ENCODE results near the gene RASGRF1.

RASGRF1 gene

GRCh38 chr15:78993931-78994530 is 96.5 kb downstream of the RASGRF1 start:
- CTCF ChIA-PET, result interaction anchor here (1.3 kb wide), 1 partner anchor 13 kb away, joined by 6 read pairs; no protein-coding TSS in a partner anchor
- Histone ChIP-seq H3K27ac (ENCODE audit: extremely low read depth, low read depth, low read length) (no peak overlapping the region), H3K9me3 (ENCODE audit: control insufficient read depth, insufficient read depth, low read depth, low read length) (no peaks in the 10 kb centered on the region), H3K36me3 (ENCODE audit: control insufficient read depth in 2 of 2, insufficient read depth in 1 of 2, low read length in 2 of 2) (no peaks in the 10 kb centered on the region), H3K4me3 (ENCODE audit: low read depth, low read length) (no peak overlapping the region), H3K4me1 (ENCODE audit: control insufficient read depth, insufficient read depth, low read length) (no peaks in the 10 kb centered on the region)
- POLR2A ChIA-PET, result interaction anchor here (0.6 kb wide), 1 partner anchor 65 kb away, joined by 5 read pairs; no protein-coding TSS in a partner anchor
- TF ChIP-seq PATZ1 (tag by site-specific recombination; IDR thresholded peaks at IDR 0.05) (no peak), ZNF621 (tag by site-specific recombination; IDR thresholded peaks at IDR 0.05) (no peak), ZNF354C (tag by site-specific recombination; IDR thresholded peaks at IDR 0.05; ENCODE audit: borderline replicate concordance, low read depth) (no peak), ZNF830 (tag by site-specific recombination; IDR thresholded peaks at IDR 0.05; ENCODE audit: low read depth) (no peak), TCF7L2 (IDR thresholded peaks at IDR 0.05; ENCODE audit: borderline replicate concordance, low read depth, low read length) (no peak), ZNF660 (tag by site-specific recombination; IDR thresholded peaks at IDR 0.05) (no peak), HIC1 (tag by site-specific recombination; IDR thresholded peaks at IDR 0.05) (no peak), GLIS2 (tag by site-specific recombination; IDR thresholded peaks at IDR 0.05) (no peak)

DNA sequence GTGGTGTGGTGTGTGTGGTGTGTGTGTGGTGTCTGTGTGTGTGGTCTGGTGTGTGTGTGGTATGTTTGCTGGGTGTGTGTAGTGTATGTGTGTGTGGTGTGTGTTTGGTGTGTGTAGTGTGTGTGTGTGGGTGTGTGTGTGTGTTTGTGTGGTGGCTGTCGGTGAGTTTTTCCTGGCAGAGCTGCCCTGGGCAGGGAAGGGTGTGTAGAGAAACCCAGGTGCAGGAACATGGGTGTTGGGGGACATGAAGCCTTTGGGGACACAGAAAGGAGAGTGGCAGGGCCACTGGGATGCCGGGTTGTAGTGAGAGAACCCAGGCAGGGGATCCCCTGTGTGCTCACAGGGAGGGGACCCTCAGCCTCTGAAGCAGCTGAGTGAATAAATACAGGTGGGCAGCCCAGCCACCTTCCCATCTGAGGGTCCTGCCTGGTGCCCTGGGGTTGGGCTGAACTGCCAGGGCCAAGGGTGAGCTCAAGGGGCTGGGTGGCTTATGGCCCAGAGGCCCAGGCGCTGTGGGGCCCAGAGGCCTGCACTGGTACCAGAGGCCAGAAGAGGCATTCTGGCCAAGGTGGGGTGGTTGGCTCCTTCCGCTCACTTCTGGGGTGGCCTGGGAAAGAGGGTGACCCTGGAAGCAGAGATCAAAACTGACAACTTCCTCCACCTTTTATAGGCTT is 97.2 kb downstream of the RASGRF1 start:
- TF ChIP-seq ZNF324 (tag by site-specific recombination; IDR thresholded peaks at IDR 0.05) (no peak), ZNF544 (tag by site-specific recombination; IDR thresholded peaks at IDR 0.05) (no peak), ZSCAN5A (tag by site-specific recombination; IDR thresholded peaks at IDR 0.05) (no peak), OSR2 (tag by site-specific recombination; IDR thresholded peaks at IDR 0.05) (no peak), ZNF37A (tag by site-specific recombination; IDR thresholded peaks at IDR 0.05) (no peak), ZNF211 (tag by site-specific recombination; IDR thresholded peaks at IDR 0.05; ENCODE audit: low read depth) (no peak), SALL2 (tag by site-specific recombination; IDR thresholded peaks at IDR 0.05; ENCODE audit: borderline replicate concordance) (no peak), KLF16 (tag by site-specific recombination; IDR thresholded peaks at IDR 0.05) (no peak), ZNF157 (tag by site-specific recombination; IDR thresholded peaks at IDR 0.05) (no peak), GLIS2 (tag by site-specific recombination; IDR thresholded peaks at IDR 0.05) (no peak), ZNF274 (IDR thresholded peaks at IDR 0.05; ENCODE audit: low read length) (no peak), ZNF274 (tag by site-specific recombination; IDR thresholded peaks at IDR 0.05; ENCODE audit: borderline replicate concordance) (no peak), ZBTB8A (tag by site-specific recombination; IDR thresholded peaks at IDR 0.05) (no peak)
- TF ChIP-seq, protein P1, sequence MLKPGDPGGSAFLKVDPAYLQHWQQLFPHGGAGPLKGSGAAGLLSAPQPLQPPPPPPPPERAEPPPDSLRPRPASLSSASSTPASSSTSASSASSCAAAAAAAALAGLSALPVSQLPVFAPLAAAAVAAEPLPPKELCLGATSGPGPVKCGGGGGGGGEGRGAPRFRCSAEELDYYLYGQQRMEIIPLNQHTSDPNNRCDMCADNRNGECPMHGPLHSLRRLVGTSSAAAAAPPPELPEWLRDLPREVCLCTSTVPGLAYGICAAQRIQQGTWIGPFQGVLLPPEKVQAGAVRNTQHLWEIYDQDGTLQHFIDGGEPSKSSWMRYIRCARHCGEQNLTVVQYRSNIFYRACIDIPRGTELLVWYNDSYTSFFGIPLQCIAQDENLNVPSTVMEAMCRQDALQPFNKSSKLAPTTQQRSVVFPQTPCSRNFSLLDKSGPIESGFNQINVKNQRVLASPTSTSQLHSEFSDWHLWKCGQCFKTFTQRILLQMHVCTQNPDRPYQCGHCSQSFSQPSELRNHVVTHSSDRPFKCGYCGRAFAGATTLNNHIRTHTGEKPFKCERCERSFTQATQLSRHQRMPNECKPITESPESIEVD (tag by site-specific recombination; IDR thresholded peaks at IDR 0.05), result no peak
- TF ChIP-seq, protein P2, sequence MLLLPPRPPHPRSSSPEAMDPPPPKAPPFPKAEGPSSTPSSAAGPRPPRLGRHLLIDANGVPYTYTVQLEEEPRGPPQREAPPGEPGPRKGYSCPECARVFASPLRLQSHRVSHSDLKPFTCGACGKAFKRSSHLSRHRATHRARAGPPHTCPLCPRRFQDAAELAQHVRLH (tag by site-specific recombination; IDR thresholded peaks at IDR 0.05), result no peak
- H3K27ac ChIP-seq (ENCODE audit: extremely low read depth, low read depth, low read length), result no peak overlapping the region
- H3K4me1 ChIP-seq (ENCODE audit: control insufficient read depth, insufficient read depth, low read length), result no peaks in the 10 kb centered on the region
- H3K4me3 ChIP-seq (ENCODE audit: low read depth, low read length), result no peak overlapping the region
- POLR2A ChIA-PET, result interaction anchor here (0.6 kb wide), 1 partner anchor 65 kb away, joined by 5 read pairs; no protein-coding TSS in a partner anchor
- H3K9me3 ChIP-seq (ENCODE audit: control insufficient read depth, insufficient read depth, low read depth, low read length), result no peaks in the 10 kb centered on the region
- no peaks in the 10 kb centered on the region for H3K36me3 ChIP-seq (ENCODE audit: control insufficient read depth in 2 of 2, insufficient read depth in 1 of 2, low read length in 2 of 2)
- CTCF ChIA-PET, result no interaction called here

Measured in HEK293 (cell line).